HTERT RPE-1 (cell line): ENCODE data around the gene ZNF543.
"Not testable (repeated sequence)": the region's sequence is repeated elsewhere in the genome, so short reads cannot be mapped to it uniquely, and the experiment has no call there.

ENCODE experiments used
- in situ Hi-C: fragments of 300-500 bp; cut with MboI; formaldehyde crosslinking; loops from 4 replicates; pipeline ENCODE4 v1.14.3; 2020; ENCODE audit warnings: low sequenced_read_pairs

The ZNF543 gene

DNA sequence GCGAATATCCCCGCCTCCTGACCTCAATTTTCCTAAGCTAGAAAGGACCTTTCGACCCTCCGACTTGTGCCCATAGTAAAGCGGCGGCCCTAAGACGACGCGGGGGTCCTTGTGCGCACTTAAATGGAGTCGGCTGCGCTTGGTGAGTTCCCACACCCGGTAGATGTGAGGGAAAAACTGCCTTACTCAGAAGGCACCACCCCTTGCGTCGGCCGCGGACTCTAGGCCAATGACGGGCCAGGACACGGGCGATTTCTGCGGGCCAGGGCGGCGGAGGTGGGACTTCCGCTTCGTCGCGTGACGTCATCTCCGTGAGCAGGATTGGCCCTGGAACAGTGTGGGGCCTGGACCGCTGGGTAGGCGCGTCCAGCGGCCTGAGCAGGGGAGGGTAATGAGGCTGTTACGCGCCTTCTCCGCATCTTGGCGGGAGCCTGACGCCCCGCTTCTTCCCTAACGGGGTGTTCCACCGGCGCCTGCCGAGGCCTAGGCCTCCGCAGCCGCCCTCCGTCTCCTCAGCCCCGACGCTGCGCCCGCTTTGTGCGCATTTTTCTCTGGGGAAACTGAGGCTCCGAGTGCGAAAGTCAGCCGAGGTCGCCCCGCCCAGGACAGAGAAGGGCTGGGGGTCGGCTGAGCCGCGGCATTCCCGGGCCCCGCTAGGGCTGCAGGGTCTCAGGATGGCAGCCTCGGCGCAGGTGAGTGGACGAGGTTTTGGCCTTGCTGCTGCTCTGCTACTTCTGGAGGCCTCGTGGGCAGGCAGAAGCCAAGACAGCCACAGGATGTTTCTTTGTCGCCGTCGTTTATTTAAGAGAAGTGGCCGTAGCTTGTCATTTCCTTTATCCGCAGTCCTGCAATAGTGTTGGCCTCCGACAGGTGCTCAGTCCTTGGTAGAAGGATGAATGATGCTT is at the start of gene ZNF543:
ZNF543 (plus strand) TSS at position 293 of the 905 bp plus-strand sequence; CDS start at position 675, 382 bp downstream.
- in situ Hi-C loops: no loop called here

- in situ Hi-C loops: no loop called here
These were observed 49.0 kb upstream of the ZNF543 start for GRCh38 chr19:57271280-57271679.

DNA sequence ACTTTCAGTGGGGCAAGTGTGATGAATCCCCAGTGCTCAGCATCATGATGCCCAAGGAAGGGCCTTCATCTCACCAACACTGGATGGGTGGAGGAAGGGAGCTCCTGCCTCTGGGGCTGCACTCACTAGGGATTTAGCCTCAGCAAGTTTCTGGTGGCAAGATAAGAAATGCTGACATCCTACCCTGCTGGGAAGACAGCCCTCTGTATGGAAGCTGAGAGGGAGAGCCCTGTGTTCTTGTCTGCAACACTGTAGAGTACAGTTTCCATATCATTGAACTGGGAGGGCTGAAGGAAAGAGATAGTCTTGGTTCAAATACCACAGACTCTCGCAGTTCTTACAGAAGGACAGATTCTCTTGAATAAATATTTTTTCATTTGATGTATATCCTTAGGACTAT is 47.3 kb upstream of the ZNF543 start:
- in situ Hi-C loops: no loop called here

GRCh38 chr19:57276430-57276829 is 43.8 kb upstream of the ZNF543 start:
- in situ Hi-C loops: no loop called here

GRCh38 chr19:57278481-57278880 is 41.8 kb upstream of the ZNF543 start:
- in situ Hi-C loops: not testable (repeated sequence)

DNA sequence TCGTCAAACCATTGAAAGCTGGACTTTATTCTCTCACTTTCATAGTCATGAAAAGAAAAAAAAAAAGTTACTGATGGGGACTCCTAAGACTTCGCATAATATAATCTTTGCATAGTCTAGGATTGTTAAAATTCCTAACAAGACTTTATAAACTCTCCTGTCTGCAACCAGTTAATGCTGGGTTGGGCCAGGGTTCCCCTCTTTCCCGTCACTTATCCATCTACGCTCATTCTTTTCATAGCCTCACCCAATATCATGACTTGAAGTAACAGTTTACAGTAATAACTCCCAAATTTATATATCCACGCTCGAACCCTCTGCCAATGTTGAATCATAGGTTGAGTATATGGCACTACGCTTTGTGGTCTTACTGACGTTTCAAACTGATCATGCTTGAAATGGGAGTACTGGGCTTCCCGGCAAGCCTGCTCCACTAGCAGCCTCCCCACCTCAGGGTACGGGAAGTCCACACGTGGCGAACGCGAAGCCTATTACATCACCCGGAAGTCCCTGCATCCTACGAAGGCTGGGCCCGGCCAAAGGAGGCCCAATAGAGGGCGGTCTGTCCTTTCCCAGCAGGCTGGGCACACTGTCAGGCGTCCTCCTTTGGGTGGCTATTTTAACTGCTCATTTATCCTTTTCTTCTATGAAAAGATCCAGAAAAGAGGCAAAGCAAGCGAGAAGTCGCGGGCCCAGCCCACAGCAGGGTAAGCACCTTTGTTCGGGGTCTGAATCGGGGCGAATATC is 40.7 kb upstream of the ZNF543 start:
- in situ Hi-C loops: no loop called here

- in situ Hi-C loops: no loop called here
These were observed 39.9 kb upstream of the ZNF543 start, which contains the start of gene ZNF460 for GRCh38 chr19:57280165-57280961. TSS of gene ZNF460 (plus strand) at chr19:57280485. CDS start at chr19:57280807, 322 bp downstream.

GRCh38 chr19:57280962-57281400 is 39.3 kb upstream of the ZNF543 start:
- in situ Hi-C loops: no loop called here

- in situ Hi-C loops: no loop called here
These were observed 38.1 kb upstream of the ZNF543 start for GRCh38 chr19:57282011-57282643.

GRCh38 chr19:57288373-57288772 is 31.9 kb upstream of the ZNF543 start:
- in situ Hi-C loops: no loop called here

GRCh38 chr19:57290970-57291369 is 29.3 kb upstream of the ZNF543 start:
- in situ Hi-C loops: no loop called here

DNA sequence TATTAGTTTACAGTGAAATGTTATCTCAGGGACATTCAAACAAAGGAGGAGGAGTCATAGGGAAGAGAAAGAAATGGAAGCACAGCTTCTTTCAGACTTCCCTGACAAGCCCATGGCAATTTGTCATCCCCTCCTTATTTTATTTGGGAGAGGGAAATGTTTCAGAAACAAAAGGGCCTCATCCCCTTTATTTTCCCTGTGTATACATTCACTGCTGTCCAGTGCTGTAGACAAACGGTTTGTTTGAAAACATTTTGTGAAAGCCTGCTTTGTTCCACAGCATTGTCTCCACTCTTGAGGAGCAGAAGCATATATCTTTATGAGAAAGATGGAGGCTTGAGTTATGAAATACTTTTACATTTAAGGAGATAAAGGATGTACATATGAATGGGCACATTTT is 27.7 kb upstream of the ZNF543 start:
- in situ Hi-C loops: no loop called here

DNA sequence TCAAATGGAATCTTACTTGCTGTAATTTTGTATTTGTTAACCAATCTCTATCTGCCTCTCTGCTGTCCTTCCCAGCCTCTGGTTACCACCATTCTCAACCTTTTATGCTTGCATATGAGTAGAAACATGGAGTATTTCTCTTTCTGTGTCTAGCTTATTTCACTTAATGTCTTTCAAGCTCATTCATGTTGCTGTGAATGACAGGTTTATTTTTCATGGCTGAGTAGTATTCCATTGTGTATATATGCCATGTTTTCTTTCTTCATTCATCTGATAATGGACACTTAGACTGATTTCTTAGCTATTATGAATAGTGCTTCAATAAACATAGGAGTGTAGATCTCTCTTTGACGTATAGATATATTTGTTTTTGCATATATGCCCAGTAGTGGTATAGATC is 26.6 kb upstream of the ZNF543 start:
- in situ Hi-C loops: no loop called here

- in situ Hi-C loops: no loop called here
These were observed 18.2 kb upstream of the ZNF543 start for GRCh38 chr19:57302020-57302465.

DNA sequence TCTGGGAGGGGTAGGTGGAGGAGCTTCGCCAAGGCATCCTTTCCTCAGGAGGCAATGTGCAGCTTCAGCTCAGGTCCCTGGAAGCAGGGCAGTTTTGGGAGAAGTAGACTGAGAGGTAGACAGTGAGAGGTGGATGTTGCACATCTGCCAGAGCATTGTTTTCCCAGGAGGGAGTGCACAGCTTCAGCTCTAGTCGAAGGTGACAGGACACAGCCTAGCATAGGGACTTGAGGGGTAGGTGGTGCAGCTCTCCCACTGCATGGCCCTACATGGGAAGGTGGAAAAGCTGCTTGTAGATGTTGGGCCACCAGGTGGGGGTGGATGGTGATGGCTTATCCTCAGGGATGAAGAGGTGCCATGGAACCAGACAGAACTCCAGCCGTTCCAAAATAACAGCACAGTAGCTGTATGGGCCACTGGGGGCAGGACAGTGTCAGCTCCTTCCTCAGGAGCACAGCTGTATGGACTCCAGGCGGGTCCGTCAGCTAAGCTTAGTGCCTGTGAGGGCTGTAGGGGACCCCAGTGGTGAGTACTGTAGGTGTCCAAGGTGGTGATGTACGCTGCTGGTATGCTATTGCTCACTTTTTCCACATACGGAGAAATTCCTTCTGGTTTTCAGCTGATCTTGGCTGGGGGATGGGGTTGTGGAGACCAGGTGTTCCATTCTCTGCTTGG is 17.4 kb upstream of the ZNF543 start:
- in situ Hi-C loops: no loop called here

GRCh38 chr19:57305056-57305455 is 15.2 kb upstream of the ZNF543 start:
- in situ Hi-C loops: no loop called here

- in situ Hi-C loops: no loop called here
These were observed 11.8 kb upstream of the ZNF543 start for GRCh38 chr19:57308514-57308913.

DNA sequence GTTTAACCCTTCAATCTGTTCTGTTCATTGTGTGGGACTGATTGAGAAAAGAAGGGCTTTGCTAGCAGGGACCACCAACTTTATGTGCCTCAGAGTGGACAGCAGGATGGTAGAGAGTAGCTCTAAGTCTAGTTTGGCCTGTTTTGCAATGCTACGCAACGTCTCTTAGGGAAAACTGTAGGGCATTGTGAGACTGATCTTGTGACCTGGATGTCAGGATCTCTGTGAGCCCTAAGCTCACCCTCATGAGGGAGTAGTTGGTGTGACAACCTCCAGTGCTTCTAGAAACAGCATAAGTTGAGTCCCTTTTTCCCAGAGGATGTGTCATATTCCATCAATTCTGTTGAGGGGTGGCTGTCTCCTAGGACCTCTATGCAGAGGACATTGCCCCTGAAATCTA is 9.5 kb upstream of the ZNF543 start:
- in situ Hi-C loops: no loop called here

DNA sequence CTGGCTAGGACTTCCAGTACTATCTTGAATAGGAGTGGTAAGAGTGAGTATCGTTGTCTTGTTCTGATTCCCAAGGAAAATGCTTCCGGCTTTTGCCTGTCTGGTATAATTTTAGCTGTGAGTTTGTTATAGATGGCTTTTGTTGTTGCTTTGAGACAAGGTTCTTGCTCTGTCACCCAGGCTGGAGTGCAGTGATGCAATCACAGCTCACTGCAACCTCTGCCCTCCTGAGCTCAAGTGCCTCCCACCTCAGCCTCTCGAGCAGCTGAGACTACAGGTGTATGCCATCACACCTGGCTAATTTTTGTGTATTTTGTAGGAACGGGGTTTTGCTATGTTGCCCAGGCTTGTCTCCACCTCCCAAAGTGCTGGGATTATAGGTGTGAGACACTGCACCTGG is 6.1 kb upstream of the ZNF543 start:
- in situ Hi-C loops: no loop called here

DNA sequence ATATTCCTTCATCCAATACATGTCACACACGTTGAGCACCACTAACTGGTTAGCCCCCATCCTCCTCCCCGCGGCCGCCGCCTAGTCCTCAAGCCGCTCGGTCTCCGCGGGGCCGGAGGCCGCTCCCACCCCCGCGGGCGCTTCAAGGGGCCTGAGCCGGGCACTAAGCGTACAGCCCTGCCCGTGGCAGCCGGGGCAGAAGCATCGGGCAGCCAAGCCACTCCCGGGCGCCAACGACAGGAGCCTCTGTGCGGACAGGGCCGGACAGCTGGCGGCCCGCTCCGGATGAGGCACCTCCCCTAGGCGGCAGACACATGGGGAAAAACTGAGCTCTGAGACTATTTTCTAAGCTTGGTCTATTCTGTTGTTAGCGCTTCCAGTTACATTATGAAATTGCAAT is 2.8 kb upstream of the ZNF543 start:
- in situ Hi-C loops: no loop called here
